ENCODE results near the gene FGF14.

GRCh38 chr13:101935828-101936227 is 466.0 kb downstream of the FGF14 start:
- TF ChIP-seq CTCF (IDR thresholded peaks at IDR 0.05) (no peak), EZH2 (IDR thresholded peaks at IDR 0.05) (no peak), EZH2phosphoT487 (IDR thresholded peaks at IDR 0.05) (no peak)

Measured in neural progenitor cell (in vitro differentiated cells).